NCI-H1048 (cell line): ENCODE data around the gene EXOG.

Source experiments
- DNase-seq: peaks from one replicate; lab custom pipeline; 2025; lab: John Stamatoyannopoulos, UW

The EXOG gene

GRCh38 chr3:38496131-38496910, at the start of gene EXOG:
EXOG (plus strand) TSS chr3:38496340; CDS start chr3:38496368, 28 bp downstream.
- peak; percentile 68 for DNase-seq

GRCh38 chr3:38446812-38447211, 49.3 kb upstream of the EXOG start:
- DNase-seq, result no peak

GRCh38 chr3:38450853-38451252, 45.3 kb upstream of the EXOG start:
- DNase-seq, result no peak

GRCh38 chr3:38453075-38453912, 42.8 kb upstream of the EXOG start, which contains the start of gene ACVR2B:
ACVR2B (plus strand) TSS chr3:38453890; CDS start chr3:38454323, 433 bp downstream.
- peak; percentile 72 for DNase-seq

- DNase-seq, result no peak
Observed at GRCh38 chr3:38453913-38454177, 42.3 kb upstream of the EXOG start.

GRCh38 chr3:38454178-38454883, 41.8 kb upstream of the EXOG start:
- no peak for DNase-seq

- peak; percentile 62 for DNase-seq
Observed at GRCh38 chr3:38454884-38455638, 41.1 kb upstream of the EXOG start.

- DNase-seq, result no peak
Observed at GRCh38 chr3:38455639-38456430, 40.3 kb upstream of the EXOG start.

- no peak for DNase-seq
Observed at GRCh38 chr3:38457111-38458003, 38.8 kb upstream of the EXOG start.

- DNase-seq, result no peak
Observed at GRCh38 chr3:38458796-38459498, 37.2 kb upstream of the EXOG start.

- no peak for DNase-seq
Observed at GRCh38 chr3:38459499-38460048, 36.6 kb upstream of the EXOG start.

GRCh38 chr3:38460377-38461270, 35.5 kb upstream of the EXOG start:
- DNase-seq, result no peak

- DNase-seq, result no peak
Observed at GRCh38 chr3:38465588-38466154, 30.5 kb upstream of the EXOG start.

GRCh38 chr3:38468765-38469164, 27.4 kb upstream of the EXOG start:
- DNase-seq, result no peak

GRCh38 chr3:38469852-38470251, 26.3 kb upstream of the EXOG start:
- no peak for DNase-seq

GRCh38 chr3:38471260-38471857, 24.8 kb upstream of the EXOG start:
- DNase-seq, result no peak

- no peak for DNase-seq
Observed at GRCh38 chr3:38472342-38472741, 23.8 kb upstream of the EXOG start.
